ENCODE results near the gene PLEKHG1. TPM values are rescaled to one million over a fixed set of nuclear protein-coding genes. Genes with fewer than 3 reads are reported as not detected.

Gene PLEKHG1
- polyA plus RNA-seq, 1 donor from 2014 or later = 2.6 TPM

GRCh38 chr6:150633486-150633834 is 33.8 kb downstream of the PLEKHG1 start:
- Histone ChIP-seq H3K79me2 (replicated peaks; ENCODE audit: insufficient read depth, low read length) (no peaks in the 10 kb centered on the region), H3K9ac (ENCODE audit: low read length) (no peak overlapping the region), H3F3A (ENCODE audit: insufficient read depth, low read length, poor library complexity, severe bottlenecking) (no peaks in the 10 kb centered on the region), H3K4me3 (ENCODE audit: low read length) (no peak overlapping the region), H3K27ac (ENCODE audit: low read length) (no peak overlapping the region), H4K20me1 (ENCODE audit: insufficient read depth) (no peaks in the 10 kb centered on the region), H3K36me3 (ENCODE audit: insufficient read depth, low read length) (no peaks in the 10 kb centered on the region), H3K9me3 (ENCODE audit: low read length) (no peaks in the 10 kb centered on the region), H3K9me2 (ENCODE audit: insufficient read depth, low read length) (no peaks in the 10 kb centered on the region), H3K27me3 (ENCODE audit: insufficient read depth, low read depth, low read length) (no peaks in the 10 kb centered on the region), H3K4me2 (ENCODE audit: low read length) (no peak overlapping the region), H2AFZ (ENCODE audit: low read depth, low read length) (no peak overlapping the region)
- TF ChIP-seq RAD21 (conservative IDR thresholded peaks at IDR 0.05) (no peak), EP300 (conservative IDR thresholded peaks at IDR 0.05; ENCODE audit: poor library complexity, severe bottlenecking) (no peak), TAF1 (IDR thresholded peaks at IDR 0.05; ENCODE audit: low read depth) (no peak), POLR2AphosphoS5 (IDR thresholded peaks at IDR 0.05) (no peak), EZH2 (IDR thresholded peaks at IDR 0.05; ENCODE audit: borderline replicate concordance, insufficient read depth, low read length, poor library complexity, severe bottlenecking) (no peak), SMC3 (conservative IDR thresholded peaks at IDR 0.05; ENCODE audit: poor library complexity) (no peak), MXI1 (conservative IDR thresholded peaks at IDR 0.05; ENCODE audit: poor library complexity, severe bottlenecking) (no peak)
- TF ChIP-seq, protein P1, sequence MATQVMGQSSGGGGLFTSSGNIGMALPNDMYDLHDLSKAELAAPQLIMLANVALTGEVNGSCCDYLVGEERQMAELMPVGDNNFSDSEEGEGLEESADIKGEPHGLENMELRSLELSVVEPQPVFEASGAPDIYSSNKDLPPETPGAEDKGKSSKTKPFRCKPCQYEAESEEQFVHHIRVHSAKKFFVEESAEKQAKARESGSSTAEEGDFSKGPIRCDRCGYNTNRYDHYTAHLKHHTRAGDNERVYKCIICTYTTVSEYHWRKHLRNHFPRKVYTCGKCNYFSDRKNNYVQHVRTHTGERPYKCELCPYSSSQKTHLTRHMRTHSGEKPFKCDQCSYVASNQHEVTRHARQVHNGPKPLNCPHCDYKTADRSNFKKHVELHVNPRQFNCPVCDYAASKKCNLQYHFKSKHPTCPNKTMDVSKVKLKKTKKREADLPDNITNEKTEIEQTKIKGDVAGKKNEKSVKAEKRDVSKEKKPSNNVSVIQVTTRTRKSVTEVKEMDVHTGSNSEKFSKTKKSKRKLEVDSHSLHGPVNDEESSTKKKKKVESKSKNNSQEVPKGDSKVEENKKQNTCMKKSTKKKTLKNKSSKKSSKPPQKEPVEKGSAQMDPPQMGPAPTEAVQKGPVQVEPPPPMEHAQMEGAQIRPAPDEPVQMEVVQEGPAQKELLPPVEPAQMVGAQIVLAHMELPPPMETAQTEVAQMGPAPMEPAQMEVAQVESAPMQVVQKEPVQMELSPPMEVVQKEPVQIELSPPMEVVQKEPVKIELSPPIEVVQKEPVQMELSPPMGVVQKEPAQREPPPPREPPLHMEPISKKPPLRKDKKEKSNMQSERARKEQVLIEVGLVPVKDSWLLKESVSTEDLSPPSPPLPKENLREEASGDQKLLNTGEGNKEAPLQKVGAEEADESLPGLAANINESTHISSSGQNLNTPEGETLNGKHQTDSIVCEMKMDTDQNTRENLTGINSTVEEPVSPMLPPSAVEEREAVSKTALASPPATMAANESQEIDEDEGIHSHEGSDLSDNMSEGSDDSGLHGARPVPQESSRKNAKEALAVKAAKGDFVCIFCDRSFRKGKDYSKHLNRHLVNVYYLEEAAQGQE (IDR thresholded peaks at IDR 0.05; ENCODE audit: borderline replicate concordance) = no peak
- TF ChIP-seq, protein P2, sequence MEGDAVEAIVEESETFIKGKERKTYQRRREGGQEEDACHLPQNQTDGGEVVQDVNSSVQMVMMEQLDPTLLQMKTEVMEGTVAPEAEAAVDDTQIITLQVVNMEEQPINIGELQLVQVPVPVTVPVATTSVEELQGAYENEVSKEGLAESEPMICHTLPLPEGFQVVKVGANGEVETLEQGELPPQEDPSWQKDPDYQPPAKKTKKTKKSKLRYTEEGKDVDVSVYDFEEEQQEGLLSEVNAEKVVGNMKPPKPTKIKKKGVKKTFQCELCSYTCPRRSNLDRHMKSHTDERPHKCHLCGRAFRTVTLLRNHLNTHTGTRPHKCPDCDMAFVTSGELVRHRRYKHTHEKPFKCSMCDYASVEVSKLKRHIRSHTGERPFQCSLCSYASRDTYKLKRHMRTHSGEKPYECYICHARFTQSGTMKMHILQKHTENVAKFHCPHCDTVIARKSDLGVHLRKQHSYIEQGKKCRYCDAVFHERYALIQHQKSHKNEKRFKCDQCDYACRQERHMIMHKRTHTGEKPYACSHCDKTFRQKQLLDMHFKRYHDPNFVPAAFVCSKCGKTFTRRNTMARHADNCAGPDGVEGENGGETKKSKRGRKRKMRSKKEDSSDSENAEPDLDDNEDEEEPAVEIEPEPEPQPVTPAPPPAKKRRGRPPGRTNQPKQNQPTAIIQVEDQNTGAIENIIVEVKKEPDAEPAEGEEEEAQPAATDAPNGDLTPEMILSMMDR (IDR thresholded peaks at IDR 0.05; ENCODE audit: poor library complexity, severe bottlenecking) = no peak

DNA sequence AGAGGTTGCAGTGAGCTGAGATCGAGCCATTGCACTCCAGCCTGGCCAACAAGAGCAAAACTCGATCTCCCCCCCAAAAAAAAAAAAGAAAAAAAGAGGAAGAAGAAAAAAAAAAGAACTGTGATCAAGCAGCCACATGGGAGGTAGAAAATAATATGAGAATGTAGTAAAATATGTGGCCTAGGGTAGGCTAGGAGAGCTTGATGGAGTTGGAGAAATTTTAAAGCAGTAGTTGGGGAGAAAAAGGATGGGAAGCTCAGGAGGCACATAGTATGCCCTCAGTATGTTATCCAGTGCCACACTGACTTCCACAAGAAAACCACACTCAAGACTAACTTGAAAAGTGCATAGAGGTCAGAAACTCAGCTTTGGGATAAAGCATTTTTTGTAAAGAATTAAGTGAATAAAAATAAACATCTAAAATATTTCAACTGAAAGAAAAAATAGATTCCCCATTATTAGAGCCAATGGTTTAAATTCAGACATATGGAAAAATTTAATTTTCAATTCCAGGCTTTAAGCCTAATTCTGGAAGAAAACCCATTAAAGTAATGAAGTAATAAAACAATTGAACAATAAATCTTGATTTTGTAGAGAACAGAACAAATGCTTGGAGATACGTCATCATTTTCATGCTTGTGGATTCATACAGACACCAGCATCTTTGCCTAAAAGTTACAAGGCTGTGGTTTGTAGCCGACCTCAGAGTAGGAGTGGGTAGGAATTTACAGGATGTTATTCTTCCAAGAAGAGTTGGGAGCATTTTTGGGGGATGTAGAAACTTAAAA is 34.7 kb downstream of the PLEKHG1 start:
- Histone ChIP-seq H3K9ac (ENCODE audit: low read length) (no peak overlapping the region), H3K27me3 (ENCODE audit: insufficient read depth, low read depth, low read length) (no peaks in the 10 kb centered on the region)

More for the DNA sequence above, 34.7 kb downstream of the PLEKHG1 start:
- no peaks in the 10 kb centered on the region for H3F3A ChIP-seq (ENCODE audit: insufficient read depth, low read length, poor library complexity, severe bottlenecking)
- no peaks in the 10 kb centered on the region for H3K79me2 ChIP-seq (replicated peaks; ENCODE audit: insufficient read depth, low read length)
- no peak overlapping the region for H3K4me2 ChIP-seq (ENCODE audit: low read length)
- no peaks in the 10 kb centered on the region for H4K20me1 ChIP-seq (ENCODE audit: insufficient read depth)
- no peaks in the 10 kb centered on the region for H3K9me3 ChIP-seq (ENCODE audit: low read length)
- TF ChIP-seq EZH2 (IDR thresholded peaks at IDR 0.05; ENCODE audit: borderline replicate concordance, insufficient read depth, low read length, poor library complexity, severe bottlenecking) (no peak), EP300 (conservative IDR thresholded peaks at IDR 0.05; ENCODE audit: poor library complexity, severe bottlenecking) (no peak), RAD21 (conservative IDR thresholded peaks at IDR 0.05) (no peak), TAF1 (IDR thresholded peaks at IDR 0.05; ENCODE audit: low read depth) (no peak), MXI1 (conservative IDR thresholded peaks at IDR 0.05; ENCODE audit: poor library complexity, severe bottlenecking) (no peak), POLR2AphosphoS5 (IDR thresholded peaks at IDR 0.05) (no peak), SMC3 (conservative IDR thresholded peaks at IDR 0.05; ENCODE audit: poor library complexity) (no peak)
- TF ChIP-seq, protein P2 (IDR thresholded peaks at IDR 0.05; ENCODE audit: poor library complexity, severe bottlenecking) = no peak
- TF ChIP-seq, protein P1 (IDR thresholded peaks at IDR 0.05; ENCODE audit: borderline replicate concordance) = no peak
- H3K36me3 ChIP-seq (ENCODE audit: insufficient read depth, low read length) = no peaks in the 10 kb centered on the region
- no peak overlapping the region for H2AFZ ChIP-seq (ENCODE audit: low read depth, low read length)
- H3K9me2 ChIP-seq (ENCODE audit: insufficient read depth, low read length) = no peaks in the 10 kb centered on the region
- no peak overlapping the region for H3K4me3 ChIP-seq (ENCODE audit: low read length)
- no peak overlapping the region for H3K27ac ChIP-seq (ENCODE audit: low read length)

Data from neural cell (in vitro differentiated cells).